Measurements from ENCODE around the gene ATXN7L1. TPM values are rescaled to one million over a fixed set of nuclear protein-coding genes. Genes with fewer than 3 reads are reported as not detected.

Gene ATXN7L1
- total and polyA plus RNA-seq, 2 of the 4 experiments (the other 2 are of a cell fraction), result 3.5 to 4.3 TPM

DNA sequence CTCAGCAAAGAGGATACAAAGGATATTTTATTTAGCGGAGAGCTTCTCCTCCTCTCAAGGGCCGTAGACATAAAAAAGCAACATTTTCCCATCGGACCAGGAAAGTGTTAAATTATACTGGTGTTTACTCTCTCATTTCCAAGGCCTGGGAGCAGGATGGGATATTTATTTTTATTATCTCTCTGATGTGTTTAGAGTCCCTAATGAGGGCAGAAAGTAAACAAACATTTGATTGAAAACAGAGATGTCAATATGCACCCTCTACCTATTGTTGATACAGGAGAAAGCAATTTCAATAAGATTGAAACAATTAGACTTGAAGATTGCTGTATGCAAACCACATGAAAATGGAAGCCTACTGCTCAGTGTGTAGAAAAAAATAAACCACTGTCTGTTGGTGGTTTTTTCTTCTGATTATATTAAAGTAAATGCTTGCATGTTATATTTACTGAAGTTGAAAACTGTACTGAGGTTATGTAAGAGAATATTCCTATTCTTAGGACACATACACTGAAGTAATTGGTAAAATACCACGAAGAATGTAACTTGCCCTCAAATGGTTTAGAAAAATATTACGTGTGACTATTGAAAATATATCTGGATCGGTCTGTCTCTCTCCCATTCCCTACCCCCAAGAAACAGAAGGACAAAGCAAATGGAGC lies 59.3 kb downstream of the ATXN7L1 start:
- Histone ChIP-seq H3K9me1 (ENCODE audit: insufficient read depth, low read length) (no peaks in the 10 kb centered on the region; the same call in 1 of the 2 replicates), H3K23ac (ENCODE audit: low read depth, low read length) (no peak overlapping the region), H2AK9ac (replicated peaks; ENCODE audit: low read depth, low read length, poor library complexity) (no peak overlapping the region), H3K14ac (replicated peaks; ENCODE audit: low read depth, low read length) (no peak overlapping the region), H3K4me1 (ENCODE audit: control insufficient read depth, insufficient read depth, low read length) (peaks cover 4% of the 10 kb centered on the region), H3K27ac (ENCODE audit: insufficient read depth, low read length) (no peak overlapping the region), H3K56ac (ENCODE audit: extremely low read depth, insufficient read depth, low read length) (no peak overlapping the region), H2BK5ac (ENCODE audit: low read depth, low read length, poor library complexity, severe bottlenecking) (no peak overlapping the region), H4K91ac (ENCODE audit: insufficient read depth, low read depth, low read length) (no peak overlapping the region), H4K20me1 (ENCODE audit: insufficient read depth, low read length) (no peaks in the 10 kb centered on the region), H2AFZ (replicated peaks; ENCODE audit: low read length, poor library complexity) (no peak overlapping the region), H4K8ac (ENCODE audit: low read depth in 2 of 2, low read length in 2 of 2) (no peak overlapping the region), H3K4ac (ENCODE audit: low read depth, low read length) (no peak overlapping the region), H3K79me1 (ENCODE audit: low read depth in 1 of 2, low read length in 2 of 2) (peaks cover 7 to 10% of the 10 kb centered on the region in 2 experiments; a peak in 3 of 4 replicates), H3K36me3 (ENCODE audit: control insufficient read depth, insufficient read depth, low read length) (peaks cover 4% of the 10 kb centered on the region), H3K18ac (ENCODE audit: low read depth, low read length) (no peak overlapping the region), H3K4me2 (ENCODE audit: low read depth, low read length) (no peak overlapping the region), H2BK120ac (ENCODE audit: low read depth, low read length) (no peak overlapping the region), H3K4me3 (ENCODE audit: insufficient read depth, low read depth, low read length) (no peak overlapping the region), H2AK5ac (ENCODE audit: low read depth, low read length) (no peak overlapping the region), H3K9me3 (ENCODE audit: control insufficient read depth, insufficient read depth, low read length) (no peaks in the 10 kb centered on the region), H2BK15ac (ENCODE audit: low read depth, low read length) (no peak overlapping the region), H2BK20ac (ENCODE audit: low read depth, low read length) (no peak overlapping the region), H3K9ac (ENCODE audit: low read depth, low read length) (no peak overlapping the region), H3K27me3 (ENCODE audit: control insufficient read depth, insufficient read depth, low read length) (no peaks in the 10 kb centered on the region), H4K5ac (ENCODE audit: low read depth, low read length) (no peak overlapping the region)
- DNase-seq (peak; percentile 10), ATAC-seq (ENCODE audit: low read depth) (peak; percentile 53; the same call in 1 of the 2 replicates)
- intact Hi-C loops (cut with micrococcal nuclease), result no loop called here
- in situ Hi-C loops (cut with MboI; ENCODE audit: low sequenced_read_pairs), result no loop called here
- WGBS, 2 experiments (ENCODE audit: extremely low coverage in 2 of 2, insufficient read length in 1 of 2), result no CpG with 5 or more reads among the region's 6 CpGs
- ChIA-PET POLR2A (ENCODE audit: unreplicated experiment) (no interaction called here), CTCF (interaction anchor here (1.1 kb wide), 1 partner anchor 52 kb away, joined by 7 read pairs; no protein-coding TSS in a partner anchor)
- TF ChIP-seq POLR2A (IDR thresholded peaks at IDR 0.05; ENCODE audit: low read depth, low read length) (no peak), MXI1 (IDR thresholded peaks at IDR 0.05; ENCODE audit: borderline replicate concordance, low read depth, low read length) (no peak), CEBPB (IDR thresholded peaks at IDR 0.05; ENCODE audit: low read depth, low read length) (no peak), RFX5 (IDR thresholded peaks at IDR 0.05; ENCODE audit: low read depth, low read length) (no peak)
- TF ChIP-seq, protein P1, sequence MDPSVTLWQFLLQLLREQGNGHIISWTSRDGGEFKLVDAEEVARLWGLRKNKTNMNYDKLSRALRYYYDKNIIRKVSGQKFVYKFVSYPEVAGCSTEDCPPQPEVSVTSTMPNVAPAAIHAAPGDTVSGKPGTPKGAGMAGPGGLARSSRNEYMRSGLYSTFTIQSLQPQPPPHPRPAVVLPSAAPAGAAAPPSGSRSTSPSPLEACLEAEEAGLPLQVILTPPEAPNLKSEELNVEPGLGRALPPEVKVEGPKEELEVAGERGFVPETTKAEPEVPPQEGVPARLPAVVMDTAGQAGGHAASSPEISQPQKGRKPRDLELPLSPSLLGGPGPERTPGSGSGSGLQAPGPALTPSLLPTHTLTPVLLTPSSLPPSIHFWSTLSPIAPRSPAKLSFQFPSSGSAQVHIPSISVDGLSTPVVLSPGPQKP (IDR thresholded peaks at IDR 0.05; ENCODE audit: borderline replicate concordance, low read depth, low read length), result no peak
- BruUV-seq (replicated peaks), result no TSS peak
- dilution Hi-C loops (cut with HindIII; ENCODE audit: low sequenced_read_pairs, unreplicated experiment), result no loop called here

All from IMR-90 (cell line).